SJSA1 (cell line): Measurements from ENCODE around the gene ECHDC1. TPM values are rescaled to one million over a fixed set of nuclear protein-coding genes. Genes with fewer than 3 reads are reported as not detected.
"Not testable (repeated sequence)": the region's sequence is repeated elsewhere in the genome, so short reads cannot be mapped to it uniquely, and the experiment has no call there.

Source experiments
- DNase-seq, 2 experiments: peaks; one replicate each; pipeline ENCODE4 v3.0.0-alpha.2; 2015 to 2020; ENCODE audit warnings: low spot score in 2 of 2, low read depth in 1 of 2
- H3K27ac ChIP-seq: fragments of 250-450 bp; sonication (Bioruptor Pico); 2 replicates; pipeline ENCODE4 v1.5.1; 2020; ENCODE audit warnings: mild to moderate bottlenecking, moderate library complexity
- H3K27me3 ChIP-seq: fragments of 250-450 bp; sonication (Bioruptor Pico); replicated peaks from 2 replicates; pipeline ENCODE4 v1.5.1; 2020; ENCODE audit warnings: mild to moderate bottlenecking, moderate library complexity
- H3K36me3 ChIP-seq: fragments of 250-450 bp; sonication (Bioruptor Pico); 2 replicates; pipeline ENCODE4 v1.5.1; 2020; ENCODE audit warnings: mild to moderate bottlenecking
- H3K4me1 ChIP-seq: fragments of 250-450 bp; sonication (Bioruptor Pico); replicated peaks from 2 replicates; pipeline ENCODE4 v1.6.1; 2021; ENCODE audit warnings: mild to moderate bottlenecking
- H3K4me3 ChIP-seq: fragments of 250-450 bp; sonication (Bioruptor Pico); 2 replicates; pipeline ENCODE4 v1.5.1; 2020; ENCODE audit warnings: mild to moderate bottlenecking
- H3K9me3 ChIP-seq: fragments of 250-450 bp; sonication (Bioruptor Pico); replicated peaks from 2 replicates; pipeline ENCODE4 v1.5.1; 2020; ENCODE audit warnings: mild to moderate bottlenecking
- total RNA-seq: library from RNA; depleted of rRNA; stranded (reverse); fragments of >200 nt; shearing (Covaris generic); gene quantifications from 2 replicates; pipeline ENCODE4 v1.2.3, GENCODE V29; 2014; rRNA removed

The ECHDC1 gene, protein sequence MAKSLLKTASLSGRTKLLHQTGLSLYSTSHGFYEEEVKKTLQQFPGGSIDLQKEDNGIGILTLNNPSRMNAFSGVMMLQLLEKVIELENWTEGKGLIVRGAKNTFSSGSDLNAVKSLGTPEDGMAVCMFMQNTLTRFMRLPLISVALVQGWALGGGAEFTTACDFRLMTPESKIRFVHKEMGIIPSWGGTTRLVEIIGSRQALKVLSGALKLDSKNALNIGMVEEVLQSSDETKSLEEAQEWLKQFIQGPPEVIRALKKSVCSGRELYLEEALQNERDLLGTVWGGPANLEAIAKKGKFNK
- 47.4 and 81.2 TPM in 2 replicates for total RNA-seq

DNA sequence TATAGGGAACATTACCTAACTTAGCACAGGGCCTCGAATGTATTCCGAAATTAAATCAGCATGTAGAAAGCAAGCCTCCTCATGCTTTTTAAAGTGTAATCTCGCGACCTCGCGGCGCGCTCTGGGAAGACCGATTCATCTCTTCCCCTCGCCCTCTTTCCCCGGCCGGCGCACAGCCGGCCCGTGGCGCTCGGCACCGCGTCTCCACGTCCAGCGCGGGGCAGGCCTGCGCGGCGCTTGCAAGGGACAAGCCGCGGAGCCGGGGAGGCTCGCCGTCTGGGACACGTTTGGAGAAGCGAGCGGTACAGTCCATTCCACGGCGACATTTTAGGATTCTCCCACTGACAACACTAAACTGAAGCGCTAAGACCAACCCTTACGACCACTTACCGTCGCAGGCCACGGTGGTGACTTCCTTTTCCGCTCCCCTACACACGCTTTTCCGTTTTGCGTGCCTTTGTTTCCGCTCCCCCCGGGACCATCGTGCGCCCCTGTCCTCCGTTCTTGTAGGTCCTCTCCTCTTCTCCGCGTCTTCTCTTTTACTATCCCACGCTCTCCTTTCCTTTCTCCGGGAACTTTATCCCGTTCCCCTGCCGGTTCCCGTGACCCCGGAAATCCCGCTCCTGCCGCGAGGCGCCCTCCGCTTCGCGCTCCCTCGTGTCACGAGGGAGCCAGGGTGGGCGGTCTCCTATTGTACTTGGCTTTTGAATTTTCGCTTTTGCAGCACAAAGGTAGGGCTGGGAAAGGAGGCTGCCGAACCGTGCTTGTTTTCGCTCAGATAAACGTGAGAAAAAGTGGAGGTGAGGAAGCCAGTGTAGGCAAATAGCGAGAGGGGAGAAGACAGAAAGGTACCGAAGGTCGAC, at the start of gene ECHDC1:
Gene ECHDC1, minus strand, starts transcription at position 664 of the 863 bp plus-strand sequence. CDS start 12,581 bp downstream, outside the sequence.
- H3K36me3 ChIP-seq: peaks cover 10% of the 10 kb centered on the region; the same call in 1 of the 2 replicates
- peaks cover 44% of the 10 kb centered on the region for H3K4me1 ChIP-seq
- H3K9me3 ChIP-seq: no peaks in the 10 kb centered on the region
- H3K27ac ChIP-seq: peak within 1 kb of the TSS; percentile 83
- DNase-seq: peak; percentile 73 to 84
- no peaks in the 10 kb centered on the region for H3K27me3 ChIP-seq
- peak within 1 kb of the TSS; percentile 53 for H3K4me3 ChIP-seq

DNA sequence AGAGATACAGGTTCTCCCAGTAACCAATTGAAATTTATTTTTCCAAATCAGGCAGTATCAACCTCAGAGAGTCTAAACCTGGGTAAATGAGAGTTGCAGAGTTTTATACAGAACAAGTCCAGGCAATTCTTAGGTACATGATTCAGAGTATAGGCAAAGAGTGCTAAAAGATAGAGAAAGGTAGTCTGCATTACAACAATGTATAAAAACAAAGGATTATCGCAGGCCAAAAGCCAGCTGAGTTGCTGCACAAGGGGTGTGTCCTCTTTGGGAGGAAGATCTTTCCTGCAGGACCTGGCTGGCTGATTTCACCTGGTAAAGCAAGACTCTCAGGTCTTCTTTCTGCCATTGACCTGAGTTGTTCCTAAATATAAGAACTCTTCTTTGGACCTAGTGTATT, 48.9 kb upstream of the ECHDC1 start:
- Histone ChIP-seq H3K4me1 (no peaks in the 10 kb centered on the region), H3K36me3 (no peaks in the 10 kb centered on the region), H3K9me3 (no peaks in the 10 kb centered on the region), H3K4me3 (no peak overlapping the region), H3K27me3 (no peaks in the 10 kb centered on the region), H3K27ac (no peak overlapping the region)
- no peak for DNase-seq

DNA sequence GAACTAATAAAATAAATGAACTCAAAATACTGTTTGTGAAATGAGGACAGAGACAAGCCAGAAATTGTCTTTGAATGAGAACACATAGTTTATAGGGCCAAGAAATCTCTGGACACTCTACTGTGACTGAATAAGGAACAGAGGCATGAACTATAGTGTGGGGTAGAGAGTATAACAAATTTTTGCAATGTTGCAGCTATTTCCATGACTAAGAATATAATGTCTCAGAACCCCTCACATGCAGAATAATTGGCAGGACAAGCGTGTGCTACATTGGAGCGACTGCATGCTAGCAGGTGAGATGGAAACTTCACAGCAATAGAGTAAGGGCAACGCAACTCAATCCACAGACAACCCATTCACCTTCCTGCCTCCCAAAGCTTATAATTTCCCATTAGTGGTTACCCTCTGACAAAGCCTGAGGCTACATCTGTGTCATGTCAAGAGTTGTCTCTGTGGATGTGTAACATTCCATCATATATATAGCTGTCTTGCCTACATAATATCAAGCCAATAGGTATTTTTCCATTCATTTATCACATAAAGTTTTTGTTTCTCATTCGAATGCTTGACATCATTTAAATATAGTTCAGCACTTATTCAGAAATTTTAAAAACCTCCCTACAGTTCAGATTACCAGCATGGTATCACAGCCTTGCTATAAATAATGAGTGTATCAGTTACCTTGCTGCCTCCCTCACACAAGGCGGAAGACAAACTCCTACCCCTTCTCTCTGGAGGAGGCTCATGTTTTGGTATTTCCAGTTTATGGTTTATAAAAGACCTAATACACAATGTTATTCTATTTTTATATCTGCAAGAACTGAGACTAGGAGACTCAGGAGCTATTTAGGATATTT, 47.9 kb upstream of the ECHDC1 start:
- H3K4me3 ChIP-seq: no peak overlapping the region
- no peaks in the 10 kb centered on the region for H3K4me1 ChIP-seq
- DNase-seq: no peak

DNA sequence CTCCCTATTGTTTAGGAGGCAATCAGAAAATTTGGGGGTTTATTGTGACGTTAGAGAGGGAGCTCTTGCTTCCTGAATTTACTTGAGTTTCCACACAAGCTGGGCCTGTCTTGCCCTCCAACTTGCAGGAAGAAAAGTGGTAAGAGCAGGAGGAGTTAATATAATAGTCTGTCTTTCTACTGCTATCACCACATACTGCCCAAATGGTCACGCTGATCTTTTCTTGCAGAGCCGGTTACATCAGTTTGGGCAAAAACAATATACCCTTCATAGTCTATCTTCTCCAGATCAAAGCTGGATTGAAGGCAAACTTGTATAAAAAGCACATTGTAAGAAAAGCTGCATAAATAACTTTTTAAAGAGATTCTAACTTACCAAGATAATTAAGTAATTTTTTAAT, 46.3 kb upstream of the ECHDC1 start:
- no peaks in the 10 kb centered on the region for H3K9me3 ChIP-seq

More for the DNA sequence above, 47.9 kb upstream of the ECHDC1 start:
- Histone ChIP-seq H3K27ac (no peak overlapping the region), H3K9me3 (no peaks in the 10 kb centered on the region), H3K27me3 (no peaks in the 10 kb centered on the region), H3K36me3 (no peaks in the 10 kb centered on the region)

DNA sequence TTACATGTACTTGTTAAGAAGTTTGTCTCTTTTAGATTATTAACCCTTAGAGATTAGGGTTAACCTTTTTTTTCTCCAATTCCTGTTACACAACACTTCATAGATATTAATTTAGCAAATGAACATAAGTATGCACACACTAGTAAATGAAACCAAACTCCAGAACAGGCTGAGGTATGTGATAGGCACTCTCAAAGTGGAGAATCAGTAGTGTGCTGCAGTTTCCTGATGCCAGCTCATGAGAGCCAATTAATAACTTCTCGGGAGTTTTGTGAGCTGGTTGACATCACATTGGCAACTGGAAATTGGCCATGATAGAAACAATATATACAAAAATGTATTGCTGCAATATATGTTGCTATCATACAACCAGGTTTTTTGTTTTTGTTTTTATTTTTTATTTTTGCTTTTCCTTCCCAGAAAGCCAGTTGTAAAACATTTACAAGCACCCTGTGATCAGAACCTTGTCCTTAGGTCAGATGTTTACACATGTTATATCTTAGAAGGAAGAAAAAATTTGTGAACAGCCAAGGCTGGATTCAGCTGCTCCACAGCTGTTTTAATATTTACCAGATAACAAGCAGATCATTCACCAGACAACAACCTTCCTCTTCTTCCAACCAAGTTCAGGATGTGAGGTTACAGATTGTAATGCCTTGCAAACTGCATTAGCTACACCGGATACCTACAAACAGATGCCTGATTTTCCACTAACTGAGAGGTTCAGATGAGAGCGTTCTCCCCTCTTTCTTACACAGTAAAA, 42.4 kb upstream of the ECHDC1 start:
- DNase-seq: no peak
- no peaks in the 10 kb centered on the region for H3K9me3 ChIP-seq
- H3K36me3 ChIP-seq: no peaks in the 10 kb centered on the region
- H3K4me1 ChIP-seq: no peaks in the 10 kb centered on the region
- H3K27ac ChIP-seq: no peak overlapping the region
- no peak overlapping the region for H3K4me3 ChIP-seq
- no peaks in the 10 kb centered on the region for H3K27me3 ChIP-seq

More for the DNA sequence above, 46.3 kb upstream of the ECHDC1 start:
- Histone ChIP-seq H3K4me1 (no peaks in the 10 kb centered on the region), H3K4me3 (no peak overlapping the region), H3K27ac (no peak overlapping the region), H3K27me3 (no peaks in the 10 kb centered on the region), H3K36me3 (no peaks in the 10 kb centered on the region)
- DNase-seq: no peak

DNA sequence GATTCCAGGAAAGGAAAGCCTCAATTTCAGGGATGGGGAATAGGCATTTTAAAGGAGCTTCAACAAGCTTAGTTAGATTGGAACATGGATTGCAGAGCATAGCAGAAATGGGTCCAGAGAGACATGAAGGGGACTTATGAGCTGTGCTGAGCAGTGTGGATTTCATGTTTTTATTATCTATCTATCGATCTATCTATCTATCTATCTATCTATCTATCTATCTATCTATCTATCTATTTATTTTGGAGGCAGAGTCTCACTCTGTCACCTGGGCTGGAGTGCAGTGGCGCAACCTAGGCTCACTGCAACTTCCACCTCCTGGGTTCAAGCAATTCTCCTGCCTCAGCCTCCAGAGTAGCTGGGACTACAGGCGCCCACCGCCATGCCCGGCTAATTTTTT, 41.4 kb upstream of the ECHDC1 start:
- not testable (repeated sequence) for H3K36me3 ChIP-seq, H3K27ac ChIP-seq, DNase-seq, H3K4me1 ChIP-seq, H3K27me3 ChIP-seq, H3K9me3 ChIP-seq, H3K4me3 ChIP-seq

DNA sequence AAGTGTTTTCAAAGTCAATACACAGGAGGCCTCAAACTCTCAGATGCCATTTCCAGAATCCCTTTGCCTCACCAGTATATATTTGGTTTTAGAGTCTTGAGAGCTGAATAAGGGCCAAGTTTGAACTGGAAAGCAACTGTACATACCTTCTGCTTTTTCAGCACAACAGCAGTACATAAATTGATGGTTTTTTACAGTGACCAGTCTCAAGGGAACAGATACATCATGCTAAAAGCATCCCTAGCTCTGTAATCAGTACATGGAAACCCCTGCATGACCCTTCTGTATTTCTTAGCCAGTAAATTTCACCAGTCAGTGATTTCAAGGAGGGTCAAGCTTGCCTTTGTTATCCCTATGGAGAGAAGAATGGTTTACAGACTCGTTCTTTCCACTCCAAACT, 40.6 kb upstream of the ECHDC1 start:
- no peak overlapping the region for H3K27ac ChIP-seq
- H3K4me1 ChIP-seq: no peaks in the 10 kb centered on the region
- no peak for DNase-seq
- no peaks in the 10 kb centered on the region for H3K36me3 ChIP-seq
- no peaks in the 10 kb centered on the region for H3K9me3 ChIP-seq
- no peak overlapping the region for H3K4me3 ChIP-seq
- H3K27me3 ChIP-seq: no peaks in the 10 kb centered on the region

DNA sequence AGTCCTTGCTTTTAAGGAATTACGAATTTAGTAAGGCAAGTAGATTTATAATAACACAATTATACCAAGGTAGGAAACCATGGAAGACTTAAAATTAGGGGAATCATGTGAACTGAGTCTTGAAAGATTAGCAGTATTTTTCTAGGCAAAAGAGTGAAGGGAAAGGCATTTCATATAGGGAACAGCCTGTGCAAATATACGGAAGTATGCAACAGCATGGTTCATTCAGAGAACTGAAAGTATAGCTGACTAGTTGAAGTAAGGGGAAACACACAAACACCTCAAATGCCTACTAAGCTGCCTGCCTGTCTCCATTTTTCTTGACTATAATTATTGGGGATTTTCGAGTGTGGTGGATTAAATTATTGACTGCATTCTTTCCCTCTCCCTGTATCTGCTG, 39.0 kb upstream of the ECHDC1 start:
- no peaks in the 10 kb centered on the region for H3K9me3 ChIP-seq
- no peak overlapping the region for H3K27ac ChIP-seq
- H3K36me3 ChIP-seq: no peaks in the 10 kb centered on the region
- H3K4me1 ChIP-seq: no peaks in the 10 kb centered on the region
- H3K27me3 ChIP-seq: no peaks in the 10 kb centered on the region
- no peak overlapping the region for H3K4me3 ChIP-seq
- no peak for DNase-seq

DNA sequence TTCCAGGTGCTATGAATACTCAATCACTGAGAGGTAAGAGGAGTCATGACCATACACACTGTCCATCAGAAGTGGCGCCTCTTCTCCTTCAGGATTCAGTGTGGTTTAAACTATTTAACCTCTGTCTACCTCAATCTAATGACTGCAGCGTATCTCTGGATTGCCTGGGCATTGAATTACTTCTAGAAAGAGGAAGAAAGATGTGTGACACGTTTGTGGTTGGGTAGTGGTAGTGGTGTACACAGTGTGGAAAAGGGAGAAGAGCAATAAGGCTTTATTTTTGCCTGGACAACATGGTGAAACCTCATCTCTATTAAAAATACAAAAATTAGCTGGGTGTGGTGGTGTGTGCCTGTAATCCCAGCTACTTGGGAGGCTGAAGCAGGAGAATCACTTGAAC, 38.0 kb upstream of the ECHDC1 start:
- H3K36me3 ChIP-seq: no peaks in the 10 kb centered on the region
- H3K4me1 ChIP-seq: no peaks in the 10 kb centered on the region
- no peak overlapping the region for H3K4me3 ChIP-seq
- DNase-seq: no peak
- H3K27me3 ChIP-seq: no peaks in the 10 kb centered on the region
- H3K27ac ChIP-seq: no peak overlapping the region
- H3K9me3 ChIP-seq: no peaks in the 10 kb centered on the region

DNA sequence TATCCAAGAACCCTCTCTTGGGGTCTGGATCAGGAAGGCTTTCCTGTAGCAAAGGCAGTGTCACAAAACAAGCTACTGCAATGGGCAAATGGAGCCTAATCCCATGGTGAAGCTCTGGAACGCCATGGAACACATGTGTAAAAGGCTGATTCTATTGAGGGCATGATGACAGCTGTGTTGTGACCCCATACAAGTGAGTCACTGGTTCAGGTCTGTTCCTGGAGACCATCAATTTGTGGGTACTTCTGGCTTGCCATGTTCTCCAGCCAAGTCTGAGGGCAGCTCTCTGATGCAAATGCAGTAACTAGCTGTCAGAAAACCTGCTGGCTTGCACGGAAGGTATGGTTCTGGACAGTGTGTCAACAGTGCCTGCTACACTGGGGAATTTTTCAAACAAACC, 33.3 kb upstream of the ECHDC1 start:
- Histone ChIP-seq H3K27me3 (no peaks in the 10 kb centered on the region), H3K4me1 (no peaks in the 10 kb centered on the region), H3K27ac (no peak overlapping the region), H3K4me3 (no peak overlapping the region), H3K36me3 (no peaks in the 10 kb centered on the region), H3K9me3 (no peaks in the 10 kb centered on the region)
- no peak for DNase-seq

DNA sequence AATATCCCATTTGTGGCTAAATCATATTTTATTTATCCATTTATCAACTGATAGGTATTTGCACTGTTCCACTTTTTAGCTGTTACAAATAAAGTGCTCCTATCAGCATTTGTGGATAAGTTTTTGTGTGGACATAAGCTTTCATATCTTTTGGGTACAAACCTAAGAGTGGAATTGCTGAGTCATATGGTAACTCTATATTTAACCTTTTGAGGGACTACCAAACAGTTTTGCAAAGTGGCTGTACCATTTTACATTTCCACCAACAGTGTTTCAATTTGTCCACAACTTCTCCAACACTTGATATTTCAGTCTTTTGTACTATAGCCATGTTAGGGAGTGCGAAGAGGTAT, 23.6 kb upstream of the ECHDC1 start:
- Histone ChIP-seq H3K9me3 (no peaks in the 10 kb centered on the region), H3K27ac (peak overlapping the region; percentile 86), H3K4me3 (no peak overlapping the region), H3K27me3 (no peaks in the 10 kb centered on the region), H3K36me3 (0 out of 2 replicates have a peak, but pooled peaks cover 3% of the 10 kb centered on the region), H3K4me1 (peaks cover 22% of the 10 kb centered on the region)
- no peak for DNase-seq

DNA sequence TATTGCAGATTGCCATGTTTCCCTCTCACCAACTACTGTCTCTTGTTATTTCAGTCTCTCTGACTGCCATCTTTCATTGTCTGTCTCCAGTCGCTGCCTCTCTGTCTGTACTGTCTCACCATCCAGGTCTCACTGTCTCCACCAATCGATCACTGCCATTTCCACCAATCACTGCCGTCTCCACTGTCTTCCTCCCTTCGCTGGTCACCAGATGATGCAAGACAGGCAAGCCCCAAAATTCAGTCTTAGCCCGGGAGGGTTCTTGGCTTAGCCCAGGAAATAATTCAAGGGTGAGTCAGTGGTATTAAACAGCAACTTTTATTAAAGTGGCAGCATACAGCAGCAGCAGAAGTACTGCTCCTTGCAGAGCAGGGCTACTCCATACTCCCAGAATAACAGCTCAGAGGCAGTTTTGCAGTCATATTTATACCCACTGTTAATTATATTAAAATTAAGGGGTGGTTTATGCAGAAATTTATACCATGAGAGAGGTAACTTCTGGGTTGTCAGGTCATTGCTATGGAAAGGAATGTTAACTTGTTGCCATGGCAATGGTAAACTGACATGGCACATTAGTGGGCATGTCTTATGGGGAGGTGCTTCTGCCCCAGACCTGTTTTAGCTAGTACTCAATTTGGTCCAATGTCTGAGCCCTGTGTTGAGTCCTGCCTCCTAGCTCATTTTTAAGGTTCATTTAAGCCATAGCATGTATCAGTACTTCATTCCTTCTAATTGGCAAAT, 23.0 kb upstream of the ECHDC1 start:
- Histone ChIP-seq H3K27me3 (no peaks in the 10 kb centered on the region), H3K9me3 (no peaks in the 10 kb centered on the region), H3K4me3 (peak overlapping the region; percentile 1; the same call in 1 of the 2 replicates), H3K27ac (peak overlapping the region; percentile 86), H3K4me1 (peaks cover 22% of the 10 kb centered on the region), H3K36me3 (0 out of 2 replicates have a peak, but pooled peaks cover 3% of the 10 kb centered on the region)
- peak; percentile 91 to 92 for DNase-seq
